ENCODE results near the gene SEC16B.

SEC16B gene

GRCh38 chr1:178010674-178011464 is 41.0 kb upstream of the SEC16B start:
- ChIA-PET POLR2A (no interaction called here), CTCF (interaction anchor here (0.6 to 1.5 kb wide), 2 partner anchors 21 to 541 kb away, joined by 5 read pairs; no protein-coding TSS in a partner anchor)
- no peaks in the 10 kb centered on the region for H3K36me3 ChIP-seq (ENCODE audit: control insufficient read depth in 2 of 2, insufficient read depth in 1 of 2, low read length in 2 of 2)
- no peak for TF ChIP-seq HOXC10 (CRISPR knock-in tag; IDR thresholded peaks at IDR 0.05)
- no peak for TF ChIP-seq ZNF423 (tag by site-specific recombination; IDR thresholded peaks at IDR 0.05)
- TF ChIP-seq ZFP41 (tag by site-specific recombination; IDR thresholded peaks at IDR 0.05; ENCODE audit: borderline replicate concordance) = no peak
- no peak for TF ChIP-seq ZNF549 (tag by site-specific recombination; IDR thresholded peaks at IDR 0.05)
- TF ChIP-seq ZNF292 (tag by site-specific recombination; IDR thresholded peaks at IDR 0.05; ENCODE audit: borderline replicate concordance, low read depth) = no peak
- TF ChIP-seq ZNF639 (tag by site-specific recombination; IDR thresholded peaks at IDR 0.05) = no peak
- TF ChIP-seq ZNF350 (tag by site-specific recombination; IDR thresholded peaks at IDR 0.05) = no peak
- TF ChIP-seq ZNF585B (tag by site-specific recombination; IDR thresholded peaks at IDR 0.05) = no peak
- TF ChIP-seq ZNF114 (tag by site-specific recombination; IDR thresholded peaks at IDR 0.05) = no peak
- no peak for TF ChIP-seq TCF7L2 (IDR thresholded peaks at IDR 0.05; ENCODE audit: borderline replicate concordance, low read depth, low read length)
- TF ChIP-seq ZNF785 (tag by site-specific recombination; IDR thresholded peaks at IDR 0.05) = no peak
- H3K9me3 ChIP-seq (ENCODE audit: control insufficient read depth, insufficient read depth, low read depth, low read length) = no peaks in the 10 kb centered on the region
- no peaks in the 10 kb centered on the region for H3K4me1 ChIP-seq (ENCODE audit: control insufficient read depth, insufficient read depth, low read length)
- no peak overlapping the region for H3K4me3 ChIP-seq (ENCODE audit: low read depth, low read length)
- no peak overlapping the region for H3K27ac ChIP-seq (ENCODE audit: extremely low read depth, low read depth, low read length)

GRCh38 chr1:178006043-178006442 is 36.2 kb upstream of the SEC16B start:
- Histone ChIP-seq H3K4me3 (ENCODE audit: low read depth, low read length) (no peak overlapping the region), H3K27ac (ENCODE audit: extremely low read depth, low read depth, low read length) (no peak overlapping the region), H3K9me3 (ENCODE audit: control insufficient read depth, insufficient read depth, low read depth, low read length) (no peaks in the 10 kb centered on the region), H3K4me1 (ENCODE audit: control insufficient read depth, insufficient read depth, low read length) (no peaks in the 10 kb centered on the region), H3K36me3 (ENCODE audit: control insufficient read depth in 2 of 2, insufficient read depth in 1 of 2, low read length in 2 of 2) (no peaks in the 10 kb centered on the region)
- POLR2A ChIA-PET = no interaction called here
- TF ChIP-seq ZNF645 (tag by site-specific recombination; IDR thresholded peaks at IDR 0.05) (no peak), ZSCAN5A (tag by site-specific recombination; IDR thresholded peaks at IDR 0.05) (no peak), ZNF544 (tag by site-specific recombination; IDR thresholded peaks at IDR 0.05) (no peak), IKZF3 (tag by site-specific recombination; IDR thresholded peaks at IDR 0.05) (no peak), KLF1 (tag by site-specific recombination; IDR thresholded peaks at IDR 0.05) (no peak), ZNF580 (tag by site-specific recombination; IDR thresholded peaks at IDR 0.05) (no peak), KLF9 (tag by site-specific recombination; IDR thresholded peaks at IDR 0.05; ENCODE audit: low read depth) (no peak), ZNF423 (tag by site-specific recombination; IDR thresholded peaks at IDR 0.05) (no peak), GLIS1 (tag by site-specific recombination; IDR thresholded peaks at IDR 0.05) (no peak), ZNF148 (tag by site-specific recombination; IDR thresholded peaks at IDR 0.05; ENCODE audit: borderline replicate concordance) (no peak), ZNF561 (tag by site-specific recombination; IDR thresholded peaks at IDR 0.05; ENCODE audit: borderline replicate concordance) (no peak), ZBTB17 (tag by site-specific recombination; IDR thresholded peaks at IDR 0.05) (no peak), SCRT1 (tag by site-specific recombination; IDR thresholded peaks at IDR 0.05; ENCODE audit: borderline replicate concordance) (no peak), EGR2 (tag by site-specific recombination; IDR thresholded peaks at IDR 0.05; ENCODE audit: low read depth) (no peak)
- CTCF ChIA-PET = no interaction called here

All from HEK293 (cell line).